ENCODE results near the gene IL22RA1. TPM values are rescaled to one million over a fixed set of nuclear protein-coding genes. Genes with fewer than 3 reads are reported as not detected.

The IL22RA1 gene
- total RNA-seq, 5 donors from 2014 or later (not counting 1 experiment from before 2014, with no cell fraction given), result 0.13 to 0.15 TPM; not detected in 3

- no peak for ATAC-seq (replicated peaks in 1 of 4)
- 90% methylated on average over 2 of the region's 12 CpGs for WGBS (ENCODE audit: insufficient coverage)
- no peak overlapping the region for H3K4me3 Mint-ChIP-seq
These were observed 43.8 kb downstream of the IL22RA1 start for GRCh38 chr1:24098943-24099638.

GRCh38 chr1:24098102-24098501, 44.8 kb downstream of the IL22RA1 start:
- H3K27me3 ChIP-seq (replicated peaks in 1 of 2; ENCODE audit: control insufficient read depth in 2 of 2, extremely low read depth in 1 of 2, insufficient read depth in 2 of 2, low read length in 1 of 2), result peaks cover 0 to 15% of the 10 kb centered on the region in 2 experiments
- Mint-ChIP-seq H3K36me3 (no peaks in the 10 kb centered on the region), H3K9me3 (no peaks in the 10 kb centered on the region), H3K27me3 (peaks cover 3 to 4% of the 10 kb centered on the region in 2 donors), H3K4me3 (no peak overlapping the region), H3K4me1 (no peaks in the 10 kb centered on the region), H3K27ac (no peak overlapping the region)
- 84% methylated on average over 5 of the region's 5 CpGs for WGBS (ENCODE audit: insufficient coverage)
- no peaks in the 10 kb centered on the region for H3K9me3 ChIP-seq
- H3K4me1 ChIP-seq (ENCODE audit: control insufficient read depth in 1 of 2, extremely low read depth in 1 of 2, insufficient read depth in 2 of 2, low read length in 2 of 2), result no peaks in the 10 kb centered on the region
- CTCF ChIA-PET, result no interaction called here
- ATAC-seq (replicated peaks in 1 of 4) (no peak), DNase-seq (no peak)
- no peak overlapping the region for H3K4me3 ChIP-seq (ENCODE audit: control insufficient read depth in 1 of 2, extremely low read depth in 1 of 2, low read length in 1 of 2)
- no peaks in the 10 kb centered on the region for H3K36me3 ChIP-seq (ENCODE audit: control insufficient read depth in 2 of 2, extremely low read depth in 1 of 2, insufficient read depth in 1 of 2, low read length in 1 of 2)
- no peak overlapping the region for H3K27ac ChIP-seq (ENCODE audit: low read length)
- POLR2A ChIA-PET, result no interaction called here

More at GRCh38 chr1:24098943-24099638, 43.8 kb downstream of the IL22RA1 start:
- no peaks in the 10 kb centered on the region for H3K36me3 Mint-ChIP-seq
- H3K27me3 ChIP-seq (replicated peaks in 1 of 2; ENCODE audit: control insufficient read depth in 2 of 2, extremely low read depth in 1 of 2, insufficient read depth in 2 of 2, low read length in 1 of 2), result peaks cover 0 to 12% of the 10 kb centered on the region in 2 experiments
- DNase-seq, result no peak
- peaks cover 3 to 4% of the 10 kb centered on the region in 2 donors for H3K27me3 Mint-ChIP-seq
- H3K27ac Mint-ChIP-seq, result no peak overlapping the region
- no peaks in the 10 kb centered on the region for H3K9me3 ChIP-seq
- no peaks in the 10 kb centered on the region for H3K36me3 ChIP-seq (ENCODE audit: control insufficient read depth in 2 of 2, extremely low read depth in 1 of 2, insufficient read depth in 1 of 2, low read length in 1 of 2)
- H3K4me1 ChIP-seq (ENCODE audit: control insufficient read depth in 1 of 2, extremely low read depth in 1 of 2, insufficient read depth in 2 of 2, low read length in 2 of 2), result no peaks in the 10 kb centered on the region
- no peaks in the 10 kb centered on the region for H3K9me3 Mint-ChIP-seq
- H3K4me1 Mint-ChIP-seq, result no peaks in the 10 kb centered on the region
- ChIA-PET POLR2A (no interaction called here), CTCF (no interaction called here)
- no peak overlapping the region for H3K4me3 ChIP-seq (ENCODE audit: control insufficient read depth in 1 of 2, extremely low read depth in 1 of 2, low read length in 1 of 2)
- no peak overlapping the region for H3K27ac ChIP-seq (ENCODE audit: low read length)

DNA sequence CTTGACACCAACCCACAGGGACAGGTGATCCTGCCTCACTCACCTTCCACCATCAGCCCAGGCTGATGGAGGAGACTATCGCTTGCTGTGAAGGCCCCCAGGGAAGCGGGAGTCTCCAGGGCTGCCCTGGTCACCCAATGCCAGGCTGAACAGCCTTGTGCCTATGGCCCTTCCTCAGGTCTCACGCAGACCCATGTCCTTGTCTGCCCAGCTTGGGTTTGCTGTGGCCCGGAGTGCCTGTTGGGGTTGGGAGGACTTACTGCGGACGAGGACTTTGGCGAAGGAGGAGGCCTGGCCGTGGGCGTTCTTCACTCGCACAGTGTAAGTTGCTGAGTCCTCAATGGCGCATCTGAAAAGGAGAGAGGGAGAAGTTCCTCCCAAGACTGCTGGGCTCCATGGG, 45.3 kb downstream of the IL22RA1 start:
- H3K4me1 Mint-ChIP-seq, result no peaks in the 10 kb centered on the region
- H3K27me3 Mint-ChIP-seq, result peaks cover 3 to 4% of the 10 kb centered on the region in 2 donors
- H3K27ac ChIP-seq (ENCODE audit: low read length), result no peak overlapping the region
- H3K36me3 Mint-ChIP-seq, result no peaks in the 10 kb centered on the region
- no peak overlapping the region for H3K27ac Mint-ChIP-seq
- no peaks in the 10 kb centered on the region for H3K4me1 ChIP-seq (ENCODE audit: control insufficient read depth in 1 of 2, extremely low read depth in 1 of 2, insufficient read depth in 2 of 2, low read length in 2 of 2)
- no peak for DNase-seq
- H3K4me3 Mint-ChIP-seq, result no peak overlapping the region
- H3K27me3 ChIP-seq (replicated peaks in 1 of 2; ENCODE audit: control insufficient read depth in 2 of 2, extremely low read depth in 1 of 2, insufficient read depth in 2 of 2, low read length in 1 of 2), result peaks cover 0 to 18% of the 10 kb centered on the region in 2 experiments
- H3K9me3 ChIP-seq, result no peaks in the 10 kb centered on the region
- CTCF ChIA-PET, result no interaction called here
- POLR2A ChIA-PET, result no interaction called here
- no peak overlapping the region for H3K4me3 ChIP-seq (ENCODE audit: control insufficient read depth in 1 of 2, extremely low read depth in 1 of 2, low read length in 1 of 2)
- no peaks in the 10 kb centered on the region for H3K36me3 ChIP-seq (ENCODE audit: control insufficient read depth in 2 of 2, extremely low read depth in 1 of 2, insufficient read depth in 1 of 2, low read length in 1 of 2)
- ATAC-seq (replicated peaks in 1 of 4), result no peak
- 89% methylated on average over 11 of the region's 11 CpGs for WGBS (ENCODE audit: insufficient coverage)
- no peaks in the 10 kb centered on the region for H3K9me3 Mint-ChIP-seq

- no peaks in the 10 kb centered on the region for H3K36me3 ChIP-seq (ENCODE audit: control insufficient read depth in 2 of 2, extremely low read depth in 1 of 2, insufficient read depth in 1 of 2, low read length in 1 of 2)
- no peak overlapping the region for H3K4me3 Mint-ChIP-seq
- WGBS (ENCODE audit: insufficient coverage), result 71% methylated on average over 3 of the region's 5 CpGs
These were observed 46.2 kb downstream of the IL22RA1 start for GRCh38 chr1:24096739-24097103.

DNA sequence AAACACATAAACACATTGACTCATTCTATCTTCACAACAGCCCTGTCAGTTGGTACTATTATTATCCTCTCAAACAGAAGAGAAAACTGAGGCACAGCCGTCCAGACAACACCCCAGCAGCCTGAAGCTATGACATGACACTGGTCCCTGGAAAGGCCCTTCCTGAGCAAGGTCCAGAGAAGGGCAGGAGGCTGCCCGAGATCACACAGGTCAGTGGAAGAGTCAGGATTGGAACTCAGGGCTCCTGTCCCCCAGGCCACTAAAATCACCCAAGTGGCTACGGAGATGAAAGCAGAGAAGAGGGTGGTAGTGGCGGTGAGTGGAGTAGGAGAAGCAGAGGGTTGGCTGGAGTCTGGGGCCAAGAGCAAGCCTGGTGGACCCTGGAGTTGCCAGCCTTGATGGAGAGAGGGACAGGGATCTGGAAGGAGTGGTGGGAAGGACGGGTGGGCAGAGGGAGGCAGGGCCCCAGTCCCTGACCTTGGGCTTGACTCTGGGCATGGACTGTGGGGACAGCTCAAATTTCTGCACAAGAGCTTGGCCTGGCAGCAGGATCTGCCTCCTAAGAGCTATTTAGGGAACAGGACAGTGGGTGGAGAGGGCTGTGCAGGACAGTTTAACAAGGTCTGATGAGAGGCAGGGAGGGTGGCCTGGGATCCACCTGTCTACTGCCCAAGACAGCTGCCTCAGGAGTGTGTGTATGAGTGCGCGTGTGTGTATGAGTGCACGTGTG, 46.8 kb downstream of the IL22RA1 start:
- no peaks in the 10 kb centered on the region for H3K9me3 Mint-ChIP-seq
- H3K27ac ChIP-seq (ENCODE audit: low read length), result no peak overlapping the region
- peaks cover 0 to 27% of the 10 kb centered on the region in 2 experiments for H3K27me3 ChIP-seq (replicated peaks in 1 of 2; ENCODE audit: control insufficient read depth in 2 of 2, extremely low read depth in 1 of 2, insufficient read depth in 2 of 2, low read length in 1 of 2)
- ChIA-PET CTCF (no interaction called here), POLR2A (no interaction called here)
- peaks cover 4 to 5% of the 10 kb centered on the region in 2 donors for H3K27me3 Mint-ChIP-seq
- no peak overlapping the region for H3K4me3 ChIP-seq (ENCODE audit: control insufficient read depth in 1 of 2, extremely low read depth in 1 of 2, low read length in 1 of 2)
- H3K4me3 Mint-ChIP-seq, result no peak overlapping the region
- H3K4me1 Mint-ChIP-seq, result no peaks in the 10 kb centered on the region
- no peaks in the 10 kb centered on the region for H3K9me3 ChIP-seq
- no peaks in the 10 kb centered on the region for H3K36me3 Mint-ChIP-seq
- 64% methylated on average over 4 of the region's 8 CpGs for WGBS (ENCODE audit: insufficient coverage)
- ATAC-seq (replicated peaks in 1 of 4) (no peak), DNase-seq (no peak)
- H3K4me1 ChIP-seq (ENCODE audit: control insufficient read depth in 1 of 2, extremely low read depth in 1 of 2, insufficient read depth in 2 of 2, low read length in 2 of 2), result no peaks in the 10 kb centered on the region
- no peaks in the 10 kb centered on the region for H3K36me3 ChIP-seq (ENCODE audit: control insufficient read depth in 2 of 2, extremely low read depth in 1 of 2, insufficient read depth in 1 of 2, low read length in 1 of 2)
- H3K27ac Mint-ChIP-seq, result no peak overlapping the region

More at GRCh38 chr1:24096739-24097103, 46.2 kb downstream of the IL22RA1 start:
- ChIA-PET CTCF (no interaction called here), POLR2A (no interaction called here)
- peaks cover 3 to 4% of the 10 kb centered on the region in 2 donors for H3K27me3 Mint-ChIP-seq
- no peaks in the 10 kb centered on the region for H3K9me3 ChIP-seq
- H3K36me3 Mint-ChIP-seq, result no peaks in the 10 kb centered on the region
- peaks cover 0 to 27% of the 10 kb centered on the region in 2 experiments for H3K27me3 ChIP-seq (replicated peaks in 1 of 2; ENCODE audit: control insufficient read depth in 2 of 2, extremely low read depth in 1 of 2, insufficient read depth in 2 of 2, low read length in 1 of 2)
- H3K4me1 ChIP-seq (ENCODE audit: control insufficient read depth in 1 of 2, extremely low read depth in 1 of 2, insufficient read depth in 2 of 2, low read length in 2 of 2), result no peaks in the 10 kb centered on the region
- H3K4me3 ChIP-seq (ENCODE audit: control insufficient read depth in 1 of 2, extremely low read depth in 1 of 2, low read length in 1 of 2), result no peak overlapping the region
- H3K27ac ChIP-seq (ENCODE audit: low read length), result no peak overlapping the region
- H3K4me1 Mint-ChIP-seq, result no peaks in the 10 kb centered on the region
- no peak for ATAC-seq (replicated peaks in 1 of 4)
- DNase-seq, result no peak
- H3K27ac Mint-ChIP-seq, result no peak overlapping the region
- no peaks in the 10 kb centered on the region for H3K9me3 Mint-ChIP-seq

DNA sequence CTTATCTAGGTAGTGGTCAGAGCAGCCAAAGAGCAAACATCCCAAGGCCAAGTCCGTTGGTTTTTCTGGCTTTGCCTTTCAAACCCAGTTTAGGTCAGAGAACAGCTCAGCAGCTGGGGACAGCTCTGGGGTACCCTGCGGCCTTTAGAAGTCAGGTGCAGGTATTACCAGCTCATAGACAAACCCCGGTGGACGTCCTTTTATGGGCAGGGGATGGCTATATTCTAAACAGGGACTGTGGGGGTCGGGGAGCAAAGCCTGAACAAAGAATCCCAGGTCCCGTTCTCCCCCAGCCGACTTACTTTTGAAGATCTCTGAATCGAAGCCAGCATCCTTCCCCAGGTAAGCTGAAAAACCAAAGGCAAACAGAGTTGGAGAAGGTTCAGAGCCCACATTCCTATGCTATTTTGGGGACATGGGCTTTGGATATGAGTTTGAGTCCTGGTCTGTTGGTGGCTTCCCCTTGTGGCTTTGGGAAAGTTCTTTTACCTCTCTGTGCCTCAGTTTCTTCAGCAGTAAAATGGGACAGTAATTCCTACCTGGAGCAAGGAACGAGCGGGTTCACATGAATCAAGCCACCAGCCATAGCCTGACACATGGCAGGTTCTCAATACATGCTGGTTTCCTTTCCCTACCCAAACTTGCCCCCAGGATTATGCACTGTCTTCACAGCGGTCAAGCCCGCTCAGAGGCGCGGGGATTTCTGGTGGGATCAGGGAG, 47.6 kb downstream of the IL22RA1 start:
- no peak overlapping the region for H3K27ac Mint-ChIP-seq
- H3K4me1 Mint-ChIP-seq, result no peaks in the 10 kb centered on the region
- H3K27me3 Mint-ChIP-seq, result peaks cover 4 to 5% of the 10 kb centered on the region in 2 donors
- H3K9me3 Mint-ChIP-seq, result no peaks in the 10 kb centered on the region
- ChIA-PET POLR2A (no interaction called here), CTCF (no interaction called here)
- H3K4me3 Mint-ChIP-seq, result no peak overlapping the region
- peaks cover 0 to 34% of the 10 kb centered on the region in 2 experiments for H3K27me3 ChIP-seq (replicated peaks in 1 of 2; ENCODE audit: control insufficient read depth in 2 of 2, extremely low read depth in 1 of 2, insufficient read depth in 2 of 2, low read length in 1 of 2)
- ATAC-seq (replicated peaks in 1 of 4), result no peak
- 61% methylated on average over 6 of the region's 14 CpGs for WGBS (ENCODE audit: insufficient coverage)
- H3K4me1 ChIP-seq (ENCODE audit: control insufficient read depth in 1 of 2, extremely low read depth in 1 of 2, insufficient read depth in 2 of 2, low read length in 2 of 2), result no peaks in the 10 kb centered on the region
- no peaks in the 10 kb centered on the region for H3K36me3 ChIP-seq (ENCODE audit: control insufficient read depth in 2 of 2, extremely low read depth in 1 of 2, insufficient read depth in 1 of 2, low read length in 1 of 2)
- no peaks in the 10 kb centered on the region for H3K36me3 Mint-ChIP-seq
- H3K4me3 ChIP-seq (ENCODE audit: control insufficient read depth in 1 of 2, extremely low read depth in 1 of 2, low read length in 1 of 2), result no peak overlapping the region
- H3K9me3 ChIP-seq, result no peaks in the 10 kb centered on the region
- H3K27ac ChIP-seq (ENCODE audit: low read length), result no peak overlapping the region
- DNase-seq, result no peak
